GM19193 (cell line): ENCODE measurements around the gene TSPAN12.

Experiments
- POLR2A ChIP-seq: IDR thresholded peaks from 4 replicates; pipeline ENCODE4 v1.6.1; 2011; ENCODE audit not compliant: insufficient read depth, insufficient read length; ENCODE audit errors: extremely low read depth

Gene TSPAN12

DNA sequence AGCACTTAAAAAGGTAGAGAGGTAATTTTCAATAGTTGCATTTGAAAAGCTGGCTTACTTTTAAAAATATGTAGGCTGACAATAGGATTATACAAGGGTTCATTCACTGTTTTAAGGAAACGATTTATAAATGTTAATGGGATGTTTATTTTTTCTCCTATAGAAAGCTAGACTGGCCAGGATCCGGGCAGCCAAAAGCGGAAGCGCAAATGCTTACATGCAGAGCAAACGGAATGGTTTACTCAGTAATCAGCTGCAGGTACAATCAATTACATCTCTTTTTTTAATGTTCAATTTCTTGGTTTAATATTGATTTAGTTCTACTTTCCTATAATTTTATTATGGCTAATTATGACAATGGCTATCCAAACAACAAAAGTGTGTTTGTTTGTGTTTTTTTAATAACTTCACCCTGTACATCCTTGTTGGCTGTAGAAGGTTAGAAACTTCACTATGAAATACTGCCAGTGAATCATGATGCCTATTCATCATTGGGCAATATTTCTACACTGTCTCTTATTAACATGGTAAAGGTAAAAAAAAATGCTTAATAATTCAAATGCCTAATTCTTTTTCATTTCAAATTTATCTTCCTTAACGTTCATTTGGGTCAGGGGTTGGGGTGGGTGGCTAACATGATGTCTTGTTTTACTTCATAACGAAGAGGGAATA lies 116.4 kb downstream of the TSPAN12 start:
- no peak for TF ChIP-seq POLR2A

DNA sequence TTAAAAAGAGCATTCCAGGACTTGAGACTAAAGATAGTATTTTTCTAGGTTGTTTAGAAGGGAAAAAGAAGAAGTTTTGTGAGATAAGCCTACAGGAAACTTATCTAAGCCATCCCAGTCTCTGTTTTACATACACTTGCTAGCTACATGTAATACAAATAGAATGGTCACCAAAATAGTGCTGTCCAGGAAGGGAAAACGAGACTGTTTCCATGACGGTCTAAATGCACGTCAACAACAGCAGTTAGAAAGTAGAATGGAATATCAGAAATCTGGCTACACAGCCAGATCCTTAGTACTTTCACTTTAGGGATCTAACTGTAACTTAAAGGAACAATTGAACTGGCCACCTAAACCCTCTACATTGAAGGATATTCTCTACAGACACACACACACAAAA lies 117.6 kb downstream of the TSPAN12 start:
- no peak for TF ChIP-seq POLR2A

DNA sequence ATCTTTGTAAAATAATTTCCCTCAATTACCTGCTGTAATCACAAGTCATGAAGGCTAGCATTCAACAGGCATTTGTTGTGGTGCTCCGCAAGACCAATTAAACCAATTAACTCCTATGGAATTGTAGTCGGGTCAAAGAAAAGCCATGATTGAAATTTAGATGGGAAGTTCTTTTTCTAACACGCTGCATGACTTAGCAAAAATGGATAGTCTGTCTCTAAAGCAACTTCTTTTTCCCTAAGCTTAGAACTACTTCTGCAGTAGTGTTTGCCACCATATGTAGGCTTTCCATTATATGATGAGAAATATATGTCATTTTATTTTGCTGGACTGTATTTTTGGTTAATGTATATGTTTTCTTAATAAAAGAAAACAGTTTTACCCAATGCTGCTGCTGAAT lies 119.1 kb downstream of the TSPAN12 start:
- no peak for TF ChIP-seq POLR2A
